Eye (tissue), 1 donor: ENCODE measurements around the gene VPS37B.
"Not testable (repeated sequence)": the region's sequence is repeated elsewhere in the genome, so short reads cannot be mapped to it uniquely, and the experiment has no call there.

Source experiments
- DNase-seq: peaks from one replicate; pipeline ENCODE4 v3.0.0-alpha.2; 2015

Gene VPS37B

DNA sequence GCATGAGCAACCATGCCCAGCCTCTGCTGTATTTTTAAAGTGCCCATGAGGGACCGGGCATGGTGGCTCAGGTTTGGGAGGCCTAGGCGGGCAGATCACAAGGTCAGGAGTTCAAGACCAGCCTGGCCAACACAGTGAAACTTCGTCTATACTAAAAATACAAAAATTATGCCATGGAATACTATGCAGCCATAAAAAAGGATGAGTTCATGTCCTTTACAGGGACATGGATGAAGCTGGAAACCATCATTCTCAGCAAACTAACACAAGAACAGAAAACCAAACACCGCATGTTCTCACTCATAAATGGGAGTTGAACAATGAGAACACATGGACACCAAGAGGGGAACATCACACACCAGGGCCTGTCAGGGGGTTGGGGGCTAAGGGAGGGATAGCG is 9.3 kb upstream of the VPS37B start:
- not testable (repeated sequence) for DNase-seq

DNA sequence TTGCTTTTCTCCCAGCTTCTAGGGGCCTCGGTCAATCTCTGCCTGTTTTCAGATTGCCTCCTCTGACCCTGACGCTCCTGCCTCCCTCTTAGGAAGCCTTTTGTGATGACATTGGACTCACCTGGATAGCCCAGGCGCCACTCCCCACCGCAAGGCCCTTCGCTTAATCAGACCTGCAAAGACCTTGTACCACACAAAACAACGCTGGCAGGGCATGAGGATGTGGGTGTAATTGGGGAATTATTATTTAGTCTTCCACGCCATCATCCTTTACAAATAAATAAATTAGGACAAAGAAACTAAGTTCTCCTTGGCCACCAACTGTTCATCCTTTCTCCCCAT is 7.7 kb upstream of the VPS37B start:
- no peak for DNase-seq

- DNase-seq: no peak
These were observed 7.1 kb upstream of the VPS37B start for GRCh38 chr12:122902854-122903692.

DNA sequence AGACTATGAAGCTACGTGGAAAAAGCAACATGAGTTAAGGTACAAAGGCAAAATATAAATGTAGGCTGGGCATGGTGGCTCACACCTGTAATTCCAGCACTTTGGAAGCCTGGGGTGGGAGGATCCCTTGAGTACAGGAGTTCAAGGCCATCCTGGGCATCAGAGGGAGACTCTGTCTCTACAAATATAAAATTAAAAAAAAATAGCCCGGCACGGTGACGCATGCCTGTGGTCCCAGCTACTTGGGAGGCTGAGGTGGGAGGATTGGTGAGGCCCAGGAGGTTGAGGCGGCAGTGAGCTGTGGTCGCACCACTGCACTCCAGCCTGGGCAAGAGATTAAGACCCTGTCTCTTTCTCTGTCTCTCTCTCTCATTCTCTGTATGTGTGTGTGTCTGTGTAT is 4.0 kb upstream of the VPS37B start:
- no peak for DNase-seq

- no peak for DNase-seq
These were observed 738 bp upstream of the VPS37B start for GRCh38 chr12:122896662-122897061.

GRCh38 chr12:122895320-122895703 is 612 bp downstream of the VPS37B start:
- no peak for DNase-seq

DNA sequence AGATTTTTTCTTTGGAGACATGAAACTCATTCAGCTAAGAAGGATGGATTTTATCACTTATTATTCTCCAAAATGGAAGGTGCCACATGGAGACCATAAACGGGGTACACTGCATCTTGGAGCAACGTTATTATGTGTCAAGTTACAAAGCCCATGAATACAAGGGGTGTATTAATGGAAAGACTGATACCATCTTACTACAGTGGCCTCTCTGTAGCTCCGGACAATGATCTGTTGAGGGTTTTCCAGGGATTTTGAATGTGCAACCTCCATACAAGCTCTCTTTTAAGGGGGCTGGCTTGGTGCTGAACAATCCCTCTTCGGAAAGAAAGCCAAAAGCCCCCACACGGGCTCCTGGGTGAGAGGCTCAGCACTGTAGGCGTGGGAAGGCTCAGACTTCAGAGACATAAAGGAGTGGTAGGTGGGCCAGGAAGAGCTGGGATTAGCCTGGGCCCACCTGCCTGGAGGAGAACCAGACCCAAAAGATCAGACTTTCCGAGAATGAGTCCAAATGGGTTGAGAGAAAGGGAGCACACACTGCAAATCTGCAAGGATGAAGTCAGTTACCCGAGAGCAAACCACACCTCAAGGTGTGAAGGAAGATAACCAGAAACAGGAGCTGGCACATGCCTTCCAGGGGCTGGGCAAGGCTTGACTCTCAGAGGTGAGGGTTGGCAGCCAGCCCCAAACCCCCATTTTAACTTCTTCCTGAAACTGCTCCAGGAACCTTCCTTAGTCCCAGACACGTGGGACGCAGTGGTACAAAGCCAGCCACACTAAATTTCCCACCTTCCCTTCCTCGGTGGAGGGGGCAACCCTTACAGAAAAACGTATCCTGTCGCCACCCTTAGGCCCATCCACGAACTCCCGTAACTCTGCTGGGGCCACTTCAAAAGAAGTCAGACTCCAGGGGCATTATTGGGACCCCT is 1.5 kb downstream of the VPS37B start:
- no peak for DNase-seq

DNA sequence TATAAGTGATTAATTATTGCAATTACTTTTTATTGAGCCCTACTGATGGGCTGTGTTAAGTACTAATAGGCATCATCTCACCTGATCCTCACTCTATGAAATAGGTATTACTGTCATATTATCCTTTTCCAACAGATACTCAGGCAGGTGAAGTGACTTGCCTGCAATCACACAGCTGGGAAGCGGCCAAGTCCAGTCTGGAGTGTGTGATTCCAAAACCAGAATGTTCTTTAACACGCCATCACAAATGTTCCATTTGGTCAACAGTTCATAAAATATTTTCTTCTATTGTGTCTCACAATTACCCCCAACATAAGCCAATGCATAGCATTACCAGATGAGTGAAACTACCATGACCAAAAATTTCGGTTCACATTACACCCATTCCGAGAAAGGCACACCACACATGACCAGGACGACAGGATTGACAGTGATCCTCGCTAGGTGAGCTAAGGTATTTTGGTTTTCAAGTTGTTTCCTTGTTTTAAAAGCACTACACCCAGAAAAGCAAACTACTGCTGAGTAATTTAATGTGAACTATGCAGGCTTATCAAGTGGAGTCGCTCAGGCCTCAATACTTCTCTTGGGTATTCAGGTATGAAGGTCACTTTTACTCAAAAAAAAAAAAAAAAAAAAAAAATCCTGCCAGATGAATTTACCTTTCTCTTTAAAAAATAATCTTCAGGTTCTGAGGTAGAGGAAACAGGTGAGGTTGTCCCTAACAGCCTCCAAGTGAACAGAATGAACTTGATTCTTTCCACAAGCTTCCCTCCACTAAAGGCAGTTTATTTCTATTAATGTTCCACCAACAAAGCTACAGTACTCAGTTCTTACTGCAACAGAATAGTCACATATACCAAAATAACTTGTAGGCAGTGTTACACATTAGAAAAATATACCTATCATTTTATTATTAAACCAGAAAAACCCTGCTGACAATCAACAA is 2.4 kb downstream of the VPS37B start:
- no peak for DNase-seq

DNA sequence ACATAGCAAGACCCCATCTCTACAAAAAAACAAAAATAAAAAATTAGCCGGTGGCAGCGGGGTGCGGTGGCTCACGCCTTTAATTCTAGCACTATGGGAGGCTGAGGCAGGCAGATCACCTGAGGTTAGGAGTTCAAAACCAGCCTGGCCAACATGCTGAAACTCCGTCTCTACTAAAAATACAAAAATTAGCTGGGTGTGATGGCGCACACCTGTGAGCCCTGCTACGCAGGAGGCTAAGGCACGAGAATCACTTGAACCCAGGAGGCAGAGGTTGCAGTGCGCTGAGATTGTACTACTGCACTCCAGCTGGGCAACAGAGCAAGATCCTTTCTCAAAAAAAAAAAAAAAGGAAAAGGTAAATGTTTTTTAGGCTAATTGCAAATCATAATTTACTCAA is 3.2 kb downstream of the VPS37B start:
- not testable (repeated sequence) for DNase-seq

DNA sequence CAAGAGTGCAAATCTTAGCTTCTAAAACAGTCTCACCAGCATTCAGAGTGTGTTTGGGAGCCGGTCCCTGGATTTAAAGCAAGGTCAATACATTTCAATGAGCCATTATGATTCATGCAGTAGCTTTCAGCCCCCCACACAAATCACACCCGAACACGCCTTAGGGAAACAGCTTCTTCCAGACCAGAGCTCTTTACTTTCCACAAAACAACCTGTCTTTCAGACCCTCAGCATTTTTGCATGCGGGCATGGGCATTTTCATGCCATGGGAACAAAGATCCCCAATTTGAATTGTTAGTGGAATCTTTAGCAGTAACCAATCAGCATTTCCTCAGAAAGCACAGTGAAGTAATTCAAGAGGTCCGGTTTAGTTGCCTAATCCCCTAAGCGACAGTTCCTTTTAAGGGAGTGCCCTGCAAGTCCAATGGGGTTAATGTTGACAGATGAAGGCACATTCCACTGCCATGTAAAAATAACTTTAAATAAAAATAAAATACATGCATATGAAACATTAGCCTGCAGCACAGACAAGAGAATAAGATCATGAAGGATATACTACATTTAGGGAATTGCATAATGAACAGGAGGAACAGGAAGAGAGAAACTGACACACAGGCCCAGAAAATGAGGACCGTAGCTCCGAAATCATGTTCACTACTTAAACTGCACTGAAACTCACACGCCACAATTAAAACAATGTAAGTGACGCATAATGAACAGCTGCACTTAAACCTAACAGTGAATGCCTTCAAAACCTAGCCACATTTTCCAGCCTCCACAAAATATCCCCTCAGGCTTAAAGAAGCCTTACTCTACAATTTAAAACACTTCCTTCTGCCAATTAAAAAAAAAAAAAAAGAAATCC is 4.0 kb downstream of the VPS37B start:
- peak; percentile 56 for DNase-seq

DNA sequence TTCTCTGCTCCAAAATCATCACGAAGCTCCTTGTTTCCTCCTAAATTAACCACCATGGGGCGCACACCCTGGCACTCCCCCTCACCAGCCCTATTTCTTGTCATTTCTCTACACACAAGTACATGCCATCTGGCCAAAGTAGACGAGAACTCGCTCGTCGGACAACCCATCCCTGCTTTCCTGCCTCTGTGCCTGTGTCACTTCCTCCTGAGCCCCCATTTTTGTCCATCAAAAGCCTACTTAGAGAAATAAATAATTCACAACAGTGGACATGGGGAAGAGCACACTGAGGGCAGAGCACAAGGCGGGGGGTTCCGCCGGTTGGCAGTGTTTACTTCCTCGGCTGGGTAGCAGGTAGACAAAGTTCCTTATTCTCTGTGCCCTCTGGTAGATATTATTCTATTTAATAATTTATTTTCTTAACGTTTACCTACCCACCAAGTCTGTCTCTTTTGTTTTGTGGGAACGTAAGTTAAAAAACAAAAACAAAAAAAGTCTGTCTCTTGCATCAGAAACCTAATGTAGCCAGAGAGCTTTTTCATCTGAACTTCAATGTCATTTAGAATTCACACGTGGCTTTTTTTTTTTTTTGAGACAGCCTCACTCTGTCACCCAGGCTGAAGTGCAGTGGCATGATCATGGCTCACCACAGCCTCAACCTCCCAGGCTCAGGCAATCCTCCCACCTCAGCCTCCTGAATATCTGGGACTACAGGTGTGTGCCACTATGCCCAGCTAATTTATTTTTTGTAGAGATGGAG is 6.0 kb downstream of the VPS37B start:
- DNase-seq: no peak

GRCh38 chr12:122888232-122888752 is 7.6 kb downstream of the VPS37B start:
- DNase-seq: peak; percentile 57

DNA sequence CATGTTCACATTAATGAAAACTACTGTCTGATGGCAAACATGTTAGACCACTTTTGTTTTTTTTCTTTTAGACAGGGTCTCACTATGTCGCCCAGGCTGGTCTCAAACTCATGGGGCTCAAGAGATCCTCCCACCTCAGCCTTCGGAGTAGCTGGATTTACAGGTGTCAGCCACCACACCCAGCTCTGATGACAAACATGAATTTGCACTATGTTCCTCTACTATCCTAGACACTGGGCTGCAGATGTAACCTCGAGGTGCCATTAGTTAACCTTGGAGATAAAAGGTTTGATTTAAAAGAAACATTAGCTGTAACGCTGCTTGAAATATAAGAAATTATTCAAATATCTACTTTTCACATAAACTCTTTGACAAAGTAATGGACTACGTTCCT is 8.1 kb downstream of the VPS37B start:
- no peak for DNase-seq

- peak; percentile 37 for DNase-seq
These were observed 8.8 kb downstream of the VPS37B start for GRCh38 chr12:122886851-122887818.

DNA sequence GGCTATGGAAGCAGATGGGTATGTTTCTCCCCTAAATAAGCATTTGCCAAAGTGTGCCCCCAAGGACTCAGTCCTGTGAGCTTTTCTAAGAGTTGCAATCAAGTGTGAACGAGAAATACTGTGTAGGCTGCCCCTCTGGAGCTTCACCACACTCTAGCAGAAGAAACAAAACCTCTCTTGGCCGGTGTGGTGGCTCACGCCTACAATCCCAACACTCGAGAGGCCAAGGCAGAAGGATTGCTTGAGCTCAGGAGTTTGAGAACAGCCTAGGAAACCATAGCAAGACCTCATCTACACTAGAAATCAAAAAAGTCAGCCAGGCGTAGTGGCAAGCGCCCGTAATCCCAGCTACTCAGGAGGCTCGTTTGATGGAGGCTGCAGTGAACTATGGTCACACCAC is 9.8 kb downstream of the VPS37B start:
- DNase-seq: no peak

DNA sequence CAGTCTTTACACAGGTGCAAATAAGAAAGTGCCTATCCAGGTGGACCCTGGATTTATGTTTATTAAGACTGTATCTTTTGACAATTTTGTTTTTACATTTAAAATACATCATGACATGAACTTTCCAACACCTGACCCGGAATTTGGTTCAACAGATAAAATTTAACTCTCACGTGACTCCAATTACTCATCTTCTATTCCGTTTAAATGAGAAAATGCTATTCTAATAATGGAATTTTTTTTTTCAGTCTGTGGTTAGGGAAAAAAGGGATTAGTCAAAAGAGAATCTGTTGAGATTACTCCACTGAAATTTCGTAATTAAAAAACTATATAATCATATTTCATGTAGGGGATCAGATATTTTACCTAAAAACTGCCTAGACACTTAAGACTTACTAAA is 11.1 kb downstream of the VPS37B start:
- no peak for DNase-seq

DNA sequence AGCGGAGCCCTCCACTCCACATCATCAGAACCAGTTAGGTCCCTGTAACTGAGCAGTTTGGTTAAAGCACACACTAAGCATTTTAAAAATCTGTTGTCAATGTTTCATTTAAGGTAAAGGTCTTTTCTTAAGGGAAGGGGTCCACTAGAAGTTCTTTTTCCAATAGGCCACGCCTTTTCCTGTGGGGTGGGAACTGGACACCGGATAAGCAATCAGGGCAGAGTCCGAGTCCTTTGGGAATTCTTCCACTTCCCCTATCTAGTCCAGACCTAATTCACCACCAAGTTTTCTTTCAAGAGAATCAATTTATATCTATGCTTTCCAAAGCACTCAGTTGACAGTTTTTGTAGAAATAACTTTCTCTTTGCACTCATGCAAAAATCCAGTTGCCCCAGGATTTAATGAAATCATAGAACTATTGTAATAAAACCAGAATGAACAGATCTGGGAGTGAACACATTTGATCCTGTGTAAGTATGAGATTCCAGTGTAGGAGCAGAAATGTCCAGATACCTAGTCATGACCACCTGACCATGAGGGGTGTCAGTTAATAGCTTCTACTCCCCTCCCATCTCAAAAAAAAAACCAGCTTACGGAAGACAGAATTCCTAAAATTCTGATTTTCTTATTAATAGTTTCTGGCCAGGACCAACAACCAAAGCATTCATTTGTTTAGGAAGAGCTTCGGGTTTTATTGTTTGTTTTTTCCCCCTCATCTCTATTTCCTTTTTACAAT is 11.7 kb downstream of the VPS37B start:
- no peak for DNase-seq

GRCh38 chr12:122882908-122883558 is 12.9 kb downstream of the VPS37B start:
- DNase-seq: no peak
